H9 (cell line): ENCODE data around the gene MED29. TPM values are rescaled to one million over a fixed set of nuclear protein-coding genes. Genes with fewer than 3 reads are reported as not detected.
A peak's percentile ranks its signal among the peaks of the same experiment; 100 is the strongest.

Source experiments
- DNase-seq: peaks from one replicate; pipeline ENCODE4 v3.0.0-alpha.2; 2017
- H2AFZ ChIP-seq: one replicate; pipeline ENCODE4 v1.6.1; 2013; ENCODE audit warnings: mild to moderate bottlenecking, low read length, control low read depth, moderate library complexity
- H2AK5ac ChIP-seq: 2 replicates; pipeline ENCODE4 v1.6.1; 2013; ENCODE audit warnings: low read length, control low read depth, mixed read lengths; ENCODE audit not compliant: insufficient read length
- H2BK120ac ChIP-seq: one replicate; pipeline ENCODE4 v1.6.1; 2013; ENCODE audit warnings: low read depth, mild to moderate bottlenecking, low read length, control low read depth, inconsistent platforms; ENCODE audit not compliant: poor library complexity, severe bottlenecking
- H2BK12ac ChIP-seq: 2 replicates; pipeline ENCODE4 v1.6.1; 2013; ENCODE audit warnings: low read length, control low read depth, mixed read lengths, low read depth; ENCODE audit not compliant: insufficient read length
- H2BK15ac ChIP-seq: 2 replicates; pipeline ENCODE4 v1.6.1; 2013; ENCODE audit warnings: low read depth, low read length, control low read depth
- H2BK20ac ChIP-seq: one replicate; pipeline ENCODE4 v1.6.1; 2013; ENCODE audit warnings: low read depth, mild to moderate bottlenecking, low read length, control low read depth, inconsistent platforms; ENCODE audit not compliant: poor library complexity, severe bottlenecking
- H2BK5ac ChIP-seq: 2 replicates; pipeline ENCODE4 v1.6.1; 2013; ENCODE audit warnings: low read length, control low read depth, mixed read lengths; ENCODE audit not compliant: insufficient read length
- H3K14ac ChIP-seq: 2 replicates; pipeline ENCODE4 v1.6.1; 2013; ENCODE audit warnings: low read length, control low read depth; ENCODE audit not compliant: insufficient read depth
- H3K18ac ChIP-seq: 2 replicates; pipeline ENCODE4 v1.6.1; 2013; ENCODE audit warnings: low read depth, mild to moderate bottlenecking, mixed read lengths, low read length, control low read depth; ENCODE audit not compliant: insufficient read length
- H3K23ac ChIP-seq: 2 replicates; pipeline ENCODE4 v1.6.1; 2013; ENCODE audit warnings: low read length, control low read depth, mixed read lengths, low read depth; ENCODE audit not compliant: insufficient read length
- H3K23me2 ChIP-seq: 2 replicates; pipeline ENCODE4 v1.6.1; 2013; ENCODE audit warnings: low read depth, mild to moderate bottlenecking, mixed read lengths, low read length, control low read depth; ENCODE audit not compliant: insufficient read length, poor library complexity, severe bottlenecking
- H3K27ac ChIP-seq: 2 replicates; pipeline ENCODE4 v1.5.1; 2013; ENCODE audit warnings: low read length, control low read depth, mixed read lengths, low read depth; ENCODE audit not compliant: insufficient read length
- H3K27me3 ChIP-seq: 2 replicates; pipeline ENCODE4 v1.6.1; 2013; ENCODE audit warnings: low read length, control low read depth, inconsistent platforms; ENCODE audit not compliant: insufficient read depth
- H3K4ac ChIP-seq: 2 replicates; pipeline ENCODE4 v1.6.1; 2013; ENCODE audit warnings: low read depth, mild to moderate bottlenecking, control low read depth, inconsistent platforms, low read length, moderate library complexity
- H3K4me1 ChIP-seq: 2 replicates; pipeline ENCODE4 v1.6.1; 2013; ENCODE audit warnings: low read length, control low read depth, inconsistent platforms; ENCODE audit not compliant: insufficient read depth
- H3K4me2 ChIP-seq: 2 replicates; pipeline ENCODE4 v1.6.1; 2013; ENCODE audit warnings: low read length, control low read depth, mixed read lengths; ENCODE audit not compliant: insufficient read length, insufficient read depth
- H3K56ac ChIP-seq: 2 replicates; pipeline ENCODE4 v1.6.1; 2013; ENCODE audit warnings: low read depth, mild to moderate bottlenecking, mixed read lengths, low read length, control low read depth; ENCODE audit not compliant: insufficient read length
- H3K79me1 ChIP-seq: 2 replicates; pipeline ENCODE4 v1.6.1; 2013; ENCODE audit warnings: low read depth, mild to moderate bottlenecking, moderate library complexity, low read length, control low read depth, inconsistent platforms; ENCODE audit not compliant: insufficient read depth, poor library complexity, severe bottlenecking
- H3K79me2 ChIP-seq: 2 replicates; pipeline ENCODE4 v1.6.1; 2013; ENCODE audit warnings: low read length, control low read depth, inconsistent platforms; ENCODE audit not compliant: insufficient read depth
- H3K9ac ChIP-seq: 2 replicates; pipeline ENCODE4 v1.6.1; 2013; ENCODE audit warnings: low read length, control low read depth, mixed read lengths; ENCODE audit not compliant: insufficient read length; ENCODE audit errors: extremely low read depth
- H3K9me3 ChIP-seq: one replicate; pipeline ENCODE4 v1.6.1; 2013; ENCODE audit warnings: low read depth, low read length, inconsistent platforms; ENCODE audit not compliant: control insufficient read depth
- H3T11ph ChIP-seq: one replicate; pipeline ENCODE4 v1.6.1; 2013; ENCODE audit warnings: mild to moderate bottlenecking, low read length, control low read depth, inconsistent platforms
- H4K20me1 ChIP-seq: one replicate; pipeline ENCODE4 v1.6.1; 2013; ENCODE audit not compliant: control insufficient read depth, insufficient read length, insufficient read depth
- H4K5ac ChIP-seq: 2 replicates; pipeline ENCODE4 v1.6.1; 2013; ENCODE audit warnings: low read depth, mild to moderate bottlenecking, mixed read lengths, low read length, control low read depth; ENCODE audit not compliant: insufficient read length
- H4K8ac ChIP-seq: replicated peaks from 2 replicates; pipeline ENCODE4 v1.6.1; 2013; ENCODE audit warnings: low read length, control low read depth, mixed read lengths, low read depth; ENCODE audit not compliant: insufficient read length
- H4K91ac ChIP-seq: 2 replicates; pipeline ENCODE4 v1.6.1; 2013; ENCODE audit warnings: low read depth, mild to moderate bottlenecking, moderate library complexity, mixed read lengths, low read length, control low read depth; ENCODE audit not compliant: insufficient read length
- H3K27ac Mint-ChIP-seq, 3 experiments: 2 replicates in 2 of 3; 3 replicates in 1 of 3; pipeline ENCODE4 v1.8.0; 2020 to 2021; ENCODE audit warnings: mixed read lengths in 3 of 3, mild to moderate bottlenecking in 1 of 3, moderate library complexity in 1 of 3
- H3K27me3 Mint-ChIP-seq: 2 replicates; pipeline ENCODE4 v1.8.0; 2021; ENCODE audit warnings: low read depth, mild to moderate bottlenecking, moderate library complexity, mixed read lengths
- H3K36me3 Mint-ChIP-seq, 3 experiments: 2 replicates in 2 of 3; 3 replicates in 1 of 3; pipeline ENCODE4 v1.8.0; 2020 to 2021; ENCODE audit warnings: low read depth in 3 of 3, mixed read lengths in 3 of 3; ENCODE audit not compliant: insufficient read depth in 1 of 3
- H3K4me1 Mint-ChIP-seq, 2 experiments: 2 replicates each; pipeline ENCODE4 v1.8.0; 2020; ENCODE audit warnings: mixed read lengths in 2 of 2
- H3K4me3 Mint-ChIP-seq, 2 experiments: 2 replicates in 1 of 2; 3 replicates in 1 of 2; pipeline ENCODE4 v1.8.0; 2020 to 2021; ENCODE audit warnings: mild to moderate bottlenecking in 2 of 2, mixed read lengths in 2 of 2, moderate library complexity in 1 of 2
- H3K9me3 Mint-ChIP-seq, 2 experiments: 2 replicates in 1 of 2; 3 replicates in 1 of 2; pipeline ENCODE4 v1.8.0; 2020; ENCODE audit warnings: mild to moderate bottlenecking in 2 of 2, mixed read lengths in 2 of 2, moderate library complexity in 1 of 2
- CTCF ChIP-seq: fragments of 200-600 bp; sonication (generic); conservative IDR thresholded peaks from 3 replicates; pipeline ENCODE4 v1.8.0; 2021; ENCODE audit warnings: antibody characterized with exemption, mild to moderate bottlenecking
- WGBS: extraction: QIAGEN DNeasy Blood & Tissue Kit; methylation state at CpG from one replicate; pipeline ENCODE4 v1.1.7; 2013; ENCODE audit warnings: missing lambda C conversion rate, low lambda C conversion rate, mixed read lengths; ENCODE audit not compliant: insufficient read length; ENCODE audit errors: extremely low coverage; 5-methylcytosine and 5-hydroxymethylcytosine counted together
- total RNA-seq: library from RNA; stranded (reverse); gene quantifications from 2 replicates; pipeline ENCODE4 v1.2.1, GENCODE V29; 2021

Gene MED29
- total RNA-seq, 1 experiment from 2014 or later: 48.3 TPM

DNA sequence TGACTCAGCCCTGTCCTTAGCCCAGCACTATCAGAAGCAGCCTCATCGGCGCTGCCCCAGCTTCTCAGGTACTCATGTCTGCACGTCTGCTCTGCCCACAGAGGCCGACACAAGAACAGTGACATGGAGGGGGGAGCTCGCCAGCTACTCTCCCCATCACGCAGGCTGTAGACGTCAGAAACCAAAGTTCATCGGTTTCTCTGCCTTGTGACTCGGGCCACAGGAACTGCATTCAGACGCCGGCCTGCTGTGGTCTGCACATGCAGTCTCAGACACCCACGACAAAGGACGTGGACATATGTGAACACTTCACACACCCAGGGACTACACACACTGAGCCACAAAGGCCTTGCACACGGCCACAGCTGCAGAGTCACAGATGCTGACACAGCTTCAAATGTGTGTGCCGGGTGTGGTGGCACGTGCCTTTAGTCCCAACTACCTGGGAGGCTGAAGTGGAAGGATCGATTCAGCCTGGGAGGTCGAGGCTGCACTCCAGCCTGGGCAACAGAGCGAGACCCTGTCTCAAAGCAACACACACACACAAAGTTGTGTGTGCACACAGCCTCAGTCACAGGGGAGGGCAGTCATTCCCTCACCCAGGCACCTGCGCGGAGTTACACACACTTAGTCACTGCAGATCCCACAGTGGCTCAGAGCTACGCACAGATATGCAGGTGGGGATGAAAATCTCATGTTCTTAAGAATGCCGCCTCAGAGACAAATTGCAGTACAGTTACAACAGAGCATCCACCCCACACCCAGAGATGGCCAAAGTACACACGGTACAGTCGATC is 10.6 kb downstream of the MED29 start:
- no peaks in the 10 kb centered on the region for H3K79me2 ChIP-seq
- H2BK15ac ChIP-seq: no peak overlapping the region
- peak overlapping the region; percentile 7 for H2BK12ac ChIP-seq
- Mint-ChIP-seq H3K36me3 (peaks cover 0 to 10% (median 6%) of the 10 kb centered on the region in 3 experiments; a peak in 6 of 7 replicates), H3K27me3 (no peaks in the 10 kb centered on the region; the same call in 1 of the 2 replicates), H3K27ac (peak overlapping the region; percentile 80 to 100 (median 87)), H3K9me3 (no peaks in the 10 kb centered on the region; a peak in 1 of 5 replicates), H3K4me1 (peaks cover 32 to 44% of the 10 kb centered on the region in 2 experiments), H3K4me3 (peak overlapping the region; percentile 87 to 95)
- peak overlapping the region; percentile 33 for H3K9ac ChIP-seq
- peak overlapping the region; percentile 42 for H3K27ac ChIP-seq
- no peak overlapping the region for H3K56ac ChIP-seq
- no peaks in the 10 kb centered on the region for H3K9me3 ChIP-seq
- no peaks in the 10 kb centered on the region for H3K79me1 ChIP-seq
- H3K27me3 ChIP-seq: no peaks in the 10 kb centered on the region
- no peak overlapping the region for H2AFZ ChIP-seq
- no peak overlapping the region for H4K8ac ChIP-seq
- H3K23ac ChIP-seq: no peak overlapping the region
- no peak overlapping the region for H3T11ph ChIP-seq
- peaks cover 6% of the 10 kb centered on the region; the same call in 1 of the 2 replicates for H3K4me1 ChIP-seq
- no peak overlapping the region for H2AK5ac ChIP-seq
- H3K4ac ChIP-seq: no peak overlapping the region
- H2BK120ac ChIP-seq: no peak overlapping the region
- no peak for DNase-seq
- H3K14ac ChIP-seq: peak overlapping the region; percentile 94
- peaks cover 15% of the 10 kb centered on the region for H3K23me2 ChIP-seq
- peak overlapping the region; percentile 74 for H3K18ac ChIP-seq
- H4K91ac ChIP-seq: peak overlapping the region; percentile 10
- H3K4me2 ChIP-seq: peak overlapping the region; percentile 60
- no peak for TF ChIP-seq CTCF
- peak overlapping the region; percentile 43 for H4K5ac ChIP-seq
- no peak overlapping the region for H2BK5ac ChIP-seq
- H4K20me1 ChIP-seq: no peaks in the 10 kb centered on the region
- no CpG with 5 or more reads among the region's 25 CpGs for WGBS
- H2BK20ac ChIP-seq: no peak overlapping the region
